MV-4-11 (cell line): ENCODE data around the gene DVL3.
"Not testable (repeated sequence)": the region's sequence is repeated elsewhere in the genome, so short reads cannot be mapped to it uniquely, and the experiment has no call there.

Source experiments
- DNase-seq: peaks from one replicate; lab custom pipeline; 2025; lab: John Stamatoyannopoulos, UW

The DVL3 gene

DNA sequence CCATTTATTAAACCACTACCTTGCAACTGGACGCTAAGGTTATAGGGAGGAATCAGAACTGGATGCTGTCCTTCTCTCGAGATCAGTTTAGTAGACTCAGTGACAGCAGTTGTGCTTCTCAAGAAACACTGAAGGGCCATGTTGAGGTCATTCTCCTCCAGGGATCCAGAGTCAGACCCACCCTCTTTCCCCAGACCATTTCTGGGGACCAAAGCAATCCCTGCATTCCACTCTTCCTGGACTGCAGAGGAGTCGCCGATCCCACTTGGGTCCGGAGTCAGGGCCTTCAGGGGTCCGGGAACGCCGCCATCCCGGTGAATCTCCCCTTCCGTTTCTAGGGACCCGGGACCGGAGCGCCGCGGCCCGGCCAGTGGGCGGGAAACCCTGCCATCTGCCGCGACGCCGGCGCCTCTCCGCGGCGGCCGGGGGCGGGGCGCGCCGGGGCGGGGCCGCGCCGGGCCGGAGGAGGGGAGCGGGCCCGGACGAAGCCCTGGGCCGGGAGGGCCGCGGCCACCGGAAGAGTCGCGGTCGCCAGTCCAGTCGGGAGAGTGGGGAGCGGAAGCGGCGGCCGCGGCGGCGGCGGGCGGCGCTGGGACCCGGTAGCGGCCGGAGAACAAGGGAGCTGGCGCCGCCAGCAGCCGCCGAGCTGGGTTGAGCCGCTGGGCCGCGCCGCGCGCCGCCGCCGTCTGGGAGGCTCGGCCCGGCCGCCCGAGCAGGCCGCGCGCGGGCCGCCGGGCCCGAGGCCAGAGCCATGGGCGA is at the start of gene DVL3:
TSS of gene DVL3 (plus strand) at position 493 of the 759 bp plus-strand sequence. CDS start at position 752, 259 bp downstream.
- peak; percentile 12 for DNase-seq

DNA sequence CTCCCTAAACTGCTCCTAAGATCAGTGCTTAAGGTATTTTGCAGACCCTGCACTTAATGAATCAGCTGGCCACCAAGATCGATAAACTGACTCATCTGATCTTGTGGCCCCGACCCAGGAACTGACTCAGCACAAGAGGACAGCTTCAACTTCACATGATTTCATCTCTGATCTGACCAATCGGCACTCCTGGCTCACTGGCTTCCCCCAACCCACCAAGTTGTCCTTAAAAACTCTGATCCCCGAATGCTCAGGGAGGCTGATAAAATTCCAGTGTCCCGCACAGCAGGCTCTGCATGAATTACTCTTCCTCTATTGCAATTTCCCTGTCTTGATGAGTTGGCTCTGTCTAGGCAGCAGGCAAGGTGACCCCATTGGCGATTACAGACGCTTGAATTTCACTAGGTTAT is 44.9 kb upstream of the DVL3 start:
- peak; percentile 25 for DNase-seq

DNA sequence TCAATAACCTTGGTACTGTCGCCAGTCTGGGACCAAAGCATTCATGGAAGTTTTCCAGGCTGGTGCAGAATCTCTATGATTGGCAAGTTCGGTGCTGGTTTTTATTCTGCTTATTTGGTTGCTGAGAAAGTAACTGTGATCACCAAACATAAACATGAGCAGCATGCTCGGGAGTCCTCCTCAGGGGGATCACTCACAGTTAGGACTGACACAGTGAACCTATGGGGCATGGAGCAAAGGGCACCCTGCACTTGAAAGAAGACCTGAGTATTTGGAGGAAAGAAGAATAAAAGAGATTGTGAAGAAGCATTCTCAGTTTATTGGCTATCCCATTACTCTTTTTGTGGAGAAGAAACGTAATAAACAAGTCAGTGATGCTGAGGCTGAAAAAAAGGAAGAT is 39.2 kb upstream of the DVL3 start:
- DNase-seq = no peak

DNA sequence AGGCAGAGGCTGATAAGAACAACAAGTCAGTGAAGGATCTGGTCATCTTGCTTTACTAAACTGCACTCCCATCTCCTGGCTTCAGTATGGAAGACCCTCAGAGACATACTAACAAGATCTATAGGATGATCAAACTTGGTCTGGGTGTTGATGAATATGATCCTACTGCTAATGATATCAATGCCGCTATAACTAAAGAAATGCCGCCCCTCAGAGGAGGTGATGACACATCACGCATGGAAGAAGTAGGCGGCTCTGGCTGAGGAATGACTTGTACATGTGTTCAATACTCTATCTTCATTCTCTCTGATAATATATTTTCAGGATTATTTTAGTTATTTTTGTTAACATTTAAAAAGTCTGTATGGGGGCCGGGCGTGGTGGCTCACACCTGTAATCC is 37.5 kb upstream of the DVL3 start:
- DNase-seq = no peak

DNA sequence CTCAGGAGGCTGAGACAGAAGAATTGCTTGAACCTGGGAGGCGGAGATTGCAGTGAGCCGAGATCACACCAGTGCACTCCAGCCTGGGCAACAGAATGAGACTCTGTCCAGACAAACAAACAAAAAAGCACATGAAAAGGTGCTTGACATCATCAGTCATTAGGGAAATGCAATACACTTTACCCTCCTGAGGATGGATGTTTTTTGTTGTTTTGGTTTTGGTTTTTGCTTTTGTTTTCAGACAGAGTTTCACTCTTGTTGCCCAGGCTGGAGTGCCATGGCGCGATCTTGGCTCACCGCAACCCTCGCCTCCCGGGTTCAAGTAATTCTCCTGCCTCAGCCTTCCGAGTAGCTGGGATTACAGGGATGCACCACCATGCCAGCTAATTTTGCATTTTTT is 34.1 kb upstream of the DVL3 start:
- DNase-seq = not testable (repeated sequence)

DNA sequence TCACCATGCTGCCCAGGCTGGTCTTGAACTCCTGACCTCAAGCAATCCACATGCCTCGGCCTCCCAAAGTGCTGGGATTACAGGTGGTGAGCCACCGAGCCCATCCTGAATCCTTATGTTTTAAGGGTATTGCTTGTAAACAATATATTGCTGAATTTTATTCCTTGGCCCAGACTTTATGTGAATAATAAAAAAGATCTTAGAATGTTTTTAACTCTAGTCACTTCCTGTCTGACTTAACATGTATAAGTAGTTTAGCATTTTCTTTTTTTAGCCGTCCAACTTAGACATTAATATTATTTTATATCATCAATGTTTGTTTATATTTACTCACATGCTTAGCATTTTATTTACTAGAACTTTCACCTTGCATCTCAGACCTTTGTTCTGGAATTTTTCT is 29.2 kb upstream of the DVL3 start:
- DNase-seq = no peak

DNA sequence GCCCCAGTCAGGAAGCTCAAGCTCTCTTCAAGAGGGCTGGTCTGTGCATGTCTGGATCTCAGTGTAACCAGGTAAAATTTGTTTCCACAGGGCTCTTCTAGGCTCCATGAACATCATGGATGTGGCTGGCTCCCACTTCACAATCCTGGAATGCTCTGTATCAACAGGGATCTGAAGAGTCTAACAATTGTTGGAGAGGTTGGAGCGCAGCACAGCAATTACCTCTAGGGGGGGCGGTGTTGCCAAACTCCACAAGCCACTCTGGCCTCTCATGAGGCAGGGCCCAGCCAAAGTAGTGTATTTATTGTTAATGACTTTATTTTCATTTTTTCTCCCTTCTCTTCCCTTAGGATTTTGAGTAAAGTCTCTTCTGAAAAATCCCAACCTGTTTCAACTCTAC is 26.2 kb upstream of the DVL3 start:
- DNase-seq = peak; percentile 2

DNA sequence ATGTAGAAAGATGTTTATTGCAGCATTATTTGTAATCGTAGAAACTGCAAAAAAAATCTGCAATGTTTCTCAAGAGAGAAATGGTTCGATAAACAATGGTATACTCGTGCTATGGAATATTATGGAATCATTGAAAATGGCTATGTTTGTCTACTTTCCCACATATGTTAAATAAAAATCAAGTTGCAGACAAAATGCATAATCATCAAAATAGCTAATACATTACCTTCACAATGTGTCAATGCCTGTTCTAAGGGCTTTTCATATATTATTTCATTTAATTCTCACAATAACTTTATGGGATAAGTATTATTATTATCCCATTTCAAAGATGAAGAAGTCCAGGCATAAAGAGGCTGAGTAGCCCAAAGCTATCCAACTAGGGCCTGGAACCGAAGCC is 22.2 kb upstream of the DVL3 start:
- no peak for DNase-seq

DNA sequence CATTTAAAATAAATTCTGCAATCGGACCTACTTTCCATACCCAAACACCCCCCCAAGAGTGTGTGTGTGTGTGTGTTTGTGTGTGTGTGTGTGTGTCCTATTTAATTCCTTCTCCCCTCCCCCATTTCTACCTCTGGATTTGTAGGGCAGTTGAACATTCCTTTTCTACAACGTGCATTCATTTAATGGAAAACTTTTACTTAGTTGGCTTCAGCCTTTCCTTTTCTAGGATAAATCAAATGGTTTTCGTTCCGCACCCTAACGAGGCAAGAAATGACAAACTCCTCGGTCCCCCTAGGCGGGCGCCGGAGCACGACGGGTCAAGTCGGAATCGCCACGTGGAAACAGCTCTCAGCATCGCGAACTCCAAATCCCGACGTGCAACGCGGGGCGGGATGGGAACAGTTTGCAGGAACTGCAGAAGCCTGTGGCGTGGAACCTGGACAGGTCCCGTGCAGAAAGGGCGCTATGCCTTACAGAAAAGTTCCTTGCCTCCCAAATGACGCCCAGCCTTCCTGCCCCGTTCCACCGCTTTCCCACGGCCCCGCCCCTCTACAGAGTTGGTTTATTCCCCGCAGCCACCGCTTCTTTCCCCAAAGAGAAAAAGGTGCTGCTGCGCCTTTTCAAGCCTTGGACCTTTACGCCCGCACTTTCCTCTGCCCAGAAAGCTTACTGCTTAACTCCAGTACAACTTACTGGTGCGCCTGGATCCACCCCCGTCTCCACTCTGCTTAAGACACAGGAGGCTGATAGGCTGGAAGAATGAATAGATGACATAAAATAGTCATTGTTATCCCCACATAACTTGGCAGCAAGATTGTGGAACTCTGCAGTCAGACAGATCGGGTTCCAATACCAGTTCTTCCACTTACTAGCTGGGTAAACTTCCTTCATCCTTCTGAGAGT is 21.1 kb upstream of the DVL3 start:
- peak; percentile 80 for DNase-seq

DNA sequence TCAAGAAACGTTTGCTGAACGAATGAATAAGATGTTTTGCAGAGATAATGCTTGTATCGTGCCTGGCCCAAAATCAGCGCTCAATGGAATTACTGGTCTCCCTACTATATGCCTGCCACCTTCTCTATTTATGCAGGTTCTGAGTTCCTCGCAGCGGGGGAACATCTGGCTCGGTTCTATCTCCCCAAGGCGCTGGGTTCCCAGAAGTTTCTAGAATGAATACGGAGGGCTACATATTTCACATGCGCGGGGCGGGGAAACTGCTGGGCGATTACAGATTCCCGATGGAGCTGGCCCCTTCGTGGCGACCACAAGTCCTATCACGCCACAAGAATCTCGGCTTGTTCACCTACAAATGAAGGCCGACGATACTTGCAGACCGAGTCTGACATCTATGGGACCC is 20.4 kb upstream of the DVL3 start:
- DNase-seq = peak; percentile 33

DNA sequence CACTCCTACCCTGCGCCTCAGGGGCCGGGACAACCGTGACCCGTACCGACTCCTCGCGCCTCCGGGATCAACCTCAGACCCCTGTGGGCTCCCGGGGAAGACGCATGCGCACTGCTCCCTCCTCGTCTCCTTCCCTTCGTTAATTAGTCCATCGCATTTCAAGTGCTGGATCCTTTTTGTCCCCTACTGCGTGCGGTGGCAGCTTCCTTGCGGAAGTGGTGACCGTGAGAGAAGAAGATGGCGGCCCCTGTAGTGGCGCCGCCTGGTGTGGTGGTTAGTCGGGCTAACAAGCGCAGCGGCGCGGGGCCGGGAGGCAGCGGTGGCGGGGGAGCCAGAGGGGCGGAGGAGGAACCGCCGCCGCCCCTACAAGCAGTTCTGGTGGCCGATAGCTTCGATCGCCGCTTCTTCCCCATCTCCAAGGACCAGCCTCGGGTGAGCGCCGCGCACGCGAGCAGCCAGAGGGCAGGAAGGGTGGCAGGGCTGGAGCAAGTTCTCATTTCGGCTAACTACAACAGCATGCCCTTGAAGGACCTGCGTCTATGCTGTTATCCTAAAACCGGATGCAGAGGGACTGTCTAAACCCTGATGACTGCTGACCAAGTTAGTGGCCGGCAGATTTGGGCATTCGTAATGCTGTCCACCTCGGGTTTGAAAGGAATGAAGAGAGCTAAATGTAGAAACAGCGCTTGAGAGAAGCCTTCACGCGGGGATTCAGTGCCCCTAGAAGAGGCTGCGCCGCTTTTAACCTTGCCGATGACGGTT is 19.8 kb upstream of the DVL3 start, which contains the start of gene EIF2B5:
TSS of gene EIF2B5 (plus strand) at position 210 of the 762 bp plus-strand sequence. CDS start at position 238, 28 bp downstream.
- peak; percentile 94 for DNase-seq

DNA sequence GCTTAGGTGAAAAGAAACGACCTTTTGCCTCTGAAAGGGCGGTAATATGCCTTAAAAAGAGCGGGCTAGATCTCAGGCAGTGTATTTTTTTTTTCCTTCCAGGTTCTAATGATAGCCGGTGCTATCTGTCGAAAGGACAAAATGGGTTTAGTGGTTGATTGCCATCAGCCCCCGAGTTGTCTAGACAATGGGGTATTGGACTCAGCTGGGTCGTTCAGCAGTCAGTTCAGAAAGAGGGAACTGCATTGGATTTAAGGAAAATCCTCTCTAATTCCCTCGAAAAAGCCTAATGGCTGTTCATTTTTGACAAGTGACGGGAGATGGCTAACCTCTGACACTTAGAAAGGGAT is 19.3 kb upstream of the DVL3 start:
- no peak for DNase-seq

DNA sequence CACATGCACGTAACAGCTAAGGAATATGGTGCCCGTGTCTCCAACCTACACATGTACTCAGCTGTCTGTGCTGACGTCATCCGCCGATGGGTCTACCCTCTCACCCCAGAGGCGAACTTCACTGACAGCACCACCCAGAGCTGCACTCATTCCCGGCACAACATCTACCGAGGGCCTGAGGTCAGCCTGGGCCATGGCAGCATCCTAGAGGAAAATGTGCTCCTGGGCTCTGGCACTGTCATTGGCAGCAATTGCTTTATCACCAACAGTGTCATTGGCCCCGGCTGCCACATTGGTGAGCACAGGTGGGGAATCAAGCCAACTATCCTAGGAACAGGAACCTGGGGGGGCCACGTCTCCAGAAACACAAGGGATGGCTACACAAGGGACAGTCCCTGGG is 14.7 kb upstream of the DVL3 start:
- no peak for DNase-seq

DNA sequence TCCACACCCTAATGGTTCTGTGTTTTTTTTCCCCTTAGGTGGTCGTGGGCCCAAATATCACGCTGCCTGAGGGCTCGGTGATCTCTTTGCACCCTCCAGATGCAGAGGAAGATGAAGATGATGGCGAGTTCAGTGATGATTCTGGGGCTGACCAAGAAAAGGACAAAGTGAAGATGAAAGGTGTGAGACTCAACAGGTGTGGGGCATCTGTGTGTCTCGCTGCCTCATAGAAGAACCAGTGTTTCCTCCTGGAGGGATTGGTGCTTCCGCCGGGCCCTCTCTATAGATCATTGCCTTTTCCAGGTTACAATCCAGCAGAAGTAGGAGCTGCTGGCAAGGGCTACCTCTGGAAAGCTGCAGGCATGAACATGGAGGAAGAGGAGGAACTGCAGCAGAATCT is 13.0 kb upstream of the DVL3 start:
- DNase-seq = no peak

DNA sequence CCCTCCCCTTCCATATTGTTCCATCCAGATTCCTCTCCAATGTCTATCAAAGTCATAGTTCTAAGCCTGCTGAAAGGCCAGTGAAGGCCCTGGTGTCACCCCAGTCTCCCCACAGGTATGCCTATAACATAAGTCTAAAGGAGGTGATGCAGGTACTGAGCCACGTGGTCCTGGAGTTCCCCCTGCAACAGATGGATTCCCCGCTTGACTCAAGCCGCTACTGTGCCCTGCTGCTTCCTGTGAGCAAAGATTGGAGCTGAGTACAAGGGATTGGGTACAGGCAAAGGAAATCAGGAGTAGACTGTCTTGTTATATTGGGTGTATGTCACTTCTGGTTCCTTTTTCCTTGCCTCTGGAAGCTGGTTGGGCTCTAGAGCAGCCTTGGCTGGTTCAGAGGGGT is 11.8 kb upstream of the DVL3 start:
- no peak for DNase-seq

DNA sequence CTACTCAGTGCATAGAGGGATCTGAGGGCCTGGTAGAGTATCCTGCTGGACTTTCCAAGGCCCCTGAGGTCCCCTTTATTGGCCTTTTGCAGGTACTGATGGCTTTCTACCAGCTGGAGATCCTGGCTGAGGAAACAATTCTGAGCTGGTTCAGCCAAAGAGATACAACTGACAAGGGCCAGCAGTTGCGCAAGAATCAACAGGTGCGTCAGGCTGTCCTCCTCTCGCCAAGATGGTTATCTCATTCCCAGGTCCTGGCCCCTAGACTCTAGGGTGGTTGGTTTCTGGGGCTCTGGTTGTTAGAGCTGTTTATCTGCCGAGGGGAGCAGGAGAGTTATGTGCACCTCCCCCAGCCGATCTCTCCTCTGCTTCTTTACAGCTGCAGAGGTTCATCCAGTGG is 10.7 kb upstream of the DVL3 start:
- no peak for DNase-seq

DNA sequence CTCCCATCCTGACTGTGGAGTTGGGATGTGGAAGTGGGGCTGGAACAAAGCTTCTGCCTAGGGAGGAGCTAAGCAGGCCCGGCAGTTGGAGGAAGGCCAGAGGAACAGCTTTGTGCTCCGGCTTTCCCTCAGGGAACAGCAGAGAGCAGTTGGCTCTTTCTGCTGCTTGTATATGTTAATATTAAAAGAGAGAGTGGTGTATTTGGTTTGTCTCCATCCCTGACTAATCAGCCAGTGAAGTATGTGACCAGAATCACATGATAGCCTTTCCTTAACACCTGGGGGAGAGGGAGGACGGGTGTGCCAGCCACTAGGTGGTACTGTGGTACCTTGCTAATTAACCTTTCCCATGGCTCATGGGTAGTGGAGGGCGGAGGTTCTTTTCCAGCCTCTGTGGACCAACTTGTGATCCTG is 10.1 kb upstream of the DVL3 start:
- peak; percentile 3 for DNase-seq

DNA sequence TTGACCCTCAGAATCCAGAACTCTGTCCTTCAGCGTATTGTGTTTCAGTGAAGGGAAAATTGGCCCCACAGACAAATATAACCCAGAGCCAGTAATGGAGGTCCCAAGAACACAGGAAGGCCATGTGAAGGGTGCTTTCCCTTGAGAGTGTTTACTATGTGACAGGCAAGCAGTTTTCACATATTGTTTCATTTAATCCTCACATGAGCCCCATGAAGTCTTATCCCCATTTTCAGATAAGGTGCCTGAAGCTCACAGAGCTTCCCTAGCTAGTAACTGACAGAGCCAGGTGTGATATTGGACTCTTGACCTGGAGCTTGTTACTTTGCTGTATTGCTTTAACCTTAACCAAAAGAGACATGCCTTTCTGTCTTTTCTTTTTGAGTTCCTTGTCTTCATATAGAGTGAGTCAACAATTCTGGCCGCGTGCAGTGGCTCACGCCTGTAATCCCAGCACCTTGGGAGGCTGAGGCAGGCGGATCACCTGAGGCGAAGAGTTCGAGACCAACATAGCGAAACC is 9.4 kb upstream of the DVL3 start:
- no peak for DNase-seq

DNA sequence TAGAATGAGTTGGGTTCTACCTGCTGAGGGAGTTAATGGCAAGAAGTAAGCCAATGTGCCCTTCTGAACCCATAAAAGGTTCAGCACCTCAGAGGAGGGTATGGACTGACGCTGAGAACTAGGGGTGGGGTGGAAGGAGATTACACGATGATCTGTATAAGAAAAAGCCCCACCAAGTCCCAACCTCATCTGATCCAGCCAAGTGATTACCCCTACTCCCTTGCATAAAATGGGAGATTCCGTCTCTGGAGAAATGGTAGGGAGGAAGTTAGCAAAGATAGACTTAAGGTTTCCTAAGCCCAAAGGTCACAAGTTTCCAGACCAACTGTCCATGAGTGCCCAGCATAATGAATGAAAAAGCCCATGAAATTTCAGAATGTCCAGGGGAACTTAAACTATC is 7.1 kb upstream of the DVL3 start:
- no peak for DNase-seq

DNA sequence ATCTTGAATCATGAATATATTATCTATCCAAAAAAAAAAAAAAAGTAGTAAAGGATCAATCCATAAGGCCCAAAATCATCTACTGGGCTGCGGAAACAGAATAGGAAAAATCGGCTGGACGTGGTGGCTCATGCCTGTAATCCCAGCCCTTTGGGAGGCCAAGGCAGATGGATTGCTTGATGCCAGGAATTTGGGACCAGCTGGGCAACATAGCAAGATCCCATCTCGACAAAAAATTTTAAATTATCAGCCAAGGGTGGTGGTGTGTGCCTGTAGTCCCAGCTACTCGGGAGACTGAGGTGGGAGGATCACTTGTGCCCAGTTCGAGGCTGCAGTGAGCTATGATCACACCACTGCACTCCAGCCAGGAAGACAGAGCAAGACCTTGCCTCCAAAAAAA is 6.1 kb upstream of the DVL3 start:
- DNase-seq = no peak

DNA sequence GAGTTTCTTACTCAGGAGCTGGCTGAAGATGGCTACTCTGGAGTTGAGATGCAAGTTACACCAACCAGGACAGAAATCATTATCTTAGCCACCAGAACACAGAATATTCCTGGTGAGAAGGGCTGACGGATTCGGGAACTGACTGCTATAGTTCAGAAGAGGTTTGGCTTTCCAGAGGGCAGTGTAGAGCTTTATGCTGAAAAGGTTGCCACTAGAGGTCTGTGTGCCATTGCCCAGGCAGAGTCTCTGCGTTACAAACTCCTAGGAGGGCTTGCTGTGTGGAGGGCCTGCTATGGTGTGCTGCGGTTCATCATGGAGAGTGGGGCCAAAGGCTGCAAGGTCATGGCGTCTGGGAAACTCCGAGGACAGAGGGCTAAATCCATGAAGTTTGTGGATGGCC is 5.4 kb upstream of the DVL3 start:
- DNase-seq = not testable (repeated sequence)
